ENCODE measurements around the gene PDPK1. TPM values are rescaled to one million over a fixed set of nuclear protein-coding genes. Genes with fewer than 3 reads are reported as not detected.
A peak's percentile ranks its signal among the peaks of the same experiment; 100 is the strongest.
"Not testable (repeated sequence)": the region's sequence is repeated elsewhere in the genome, so short reads cannot be mapped to it uniquely, and the experiment has no call there.

PDPK1 gene
- total RNA-seq, 1 donor from 2014 or later: 113 TPM

GRCh38 chr16:2531371-2531695, 6.5 kb upstream of the PDPK1 start, which contains the start of gene CEMP1:
TSS of gene CEMP1 (minus strand) at chr16:2531408. CDS start at chr16:2531073, 335 bp downstream.
- TF ChIP-seq CTCF (IDR thresholded peaks at IDR 0.05; ENCODE audit: partially characterized antibody, unreplicated experiment): no peak
- Mint-ChIP-seq H3K4me1 (ENCODE audit: low read depth, unreplicated experiment) (peaks cover 3% of the 10 kb centered on the region), H3K4me3 (ENCODE audit: unreplicated experiment) (peak within 1 kb of the TSS; percentile 93), H3K9me3 (ENCODE audit: unreplicated experiment) (peaks cover 8% of the 10 kb centered on the region), H3K27me3 (ENCODE audit: unreplicated experiment) (peaks cover 12% of the 10 kb centered on the region), H3K36me3 (ENCODE audit: unreplicated experiment) (no peaks in the 10 kb centered on the region), H3K27ac (ENCODE audit: unreplicated experiment) (peak within 1 kb of the TSS; percentile 52)
- DNase-seq: no peak

GRCh38 chr16:2531696-2532493, 5.9 kb upstream of the PDPK1 start:
- H3K27me3 Mint-ChIP-seq (ENCODE audit: unreplicated experiment): peaks cover 15% of the 10 kb centered on the region
- no peaks in the 10 kb centered on the region for H3K36me3 Mint-ChIP-seq (ENCODE audit: unreplicated experiment)
- no peak for TF ChIP-seq CTCF (IDR thresholded peaks at IDR 0.05; ENCODE audit: partially characterized antibody, unreplicated experiment)
- H3K4me1 Mint-ChIP-seq (ENCODE audit: low read depth, unreplicated experiment): peaks cover 5% of the 10 kb centered on the region
- H3K27ac Mint-ChIP-seq (ENCODE audit: unreplicated experiment): peak overlapping the region; percentile 33
- DNase-seq: peak; percentile 98
- H3K4me3 Mint-ChIP-seq (ENCODE audit: unreplicated experiment): peak overlapping the region; percentile 93
- peaks cover 8% of the 10 kb centered on the region for H3K9me3 Mint-ChIP-seq (ENCODE audit: unreplicated experiment)

GRCh38 chr16:2532494-2533141, 5.2 kb upstream of the PDPK1 start:
- DNase-seq: no peak
- Mint-ChIP-seq H3K9me3 (ENCODE audit: unreplicated experiment) (peaks cover 11% of the 10 kb centered on the region), H3K27ac (ENCODE audit: unreplicated experiment) (peak overlapping the region; percentile 83), H3K27me3 (ENCODE audit: unreplicated experiment) (peaks cover 17% of the 10 kb centered on the region), H3K4me3 (ENCODE audit: unreplicated experiment) (peak overlapping the region; percentile 93), H3K4me1 (ENCODE audit: low read depth, unreplicated experiment) (peaks cover 5% of the 10 kb centered on the region), H3K36me3 (ENCODE audit: unreplicated experiment) (no peaks in the 10 kb centered on the region)
- TF ChIP-seq CTCF (IDR thresholded peaks at IDR 0.05; ENCODE audit: partially characterized antibody, unreplicated experiment): no peak

GRCh38 chr16:2533142-2533755, 4.6 kb upstream of the PDPK1 start:
- Mint-ChIP-seq H3K27me3 (ENCODE audit: unreplicated experiment) (peaks cover 17% of the 10 kb centered on the region), H3K9me3 (ENCODE audit: unreplicated experiment) (peaks cover 11% of the 10 kb centered on the region), H3K27ac (ENCODE audit: unreplicated experiment) (peak overlapping the region; percentile 83), H3K4me3 (ENCODE audit: unreplicated experiment) (peak overlapping the region; percentile 93)
- not testable (repeated sequence) for H3K4me1 Mint-ChIP-seq (ENCODE audit: low read depth, unreplicated experiment); DNase-seq; H3K36me3 Mint-ChIP-seq (ENCODE audit: unreplicated experiment)

GRCh38 chr16:2533912-2534311, 3.9 kb upstream of the PDPK1 start:
- Mint-ChIP-seq H3K4me3 (ENCODE audit: unreplicated experiment) (peak overlapping the region; percentile 67), H3K36me3 (ENCODE audit: unreplicated experiment) (no peaks in the 10 kb centered on the region), H3K9me3 (ENCODE audit: unreplicated experiment) (peaks cover 14% of the 10 kb centered on the region), H3K27ac (ENCODE audit: unreplicated experiment) (no peak overlapping the region), H3K27me3 (ENCODE audit: unreplicated experiment) (peaks cover 19% of the 10 kb centered on the region), H3K4me1 (ENCODE audit: low read depth, unreplicated experiment) (peaks cover 8% of the 10 kb centered on the region)
- TF ChIP-seq CTCF (IDR thresholded peaks at IDR 0.05; ENCODE audit: partially characterized antibody, unreplicated experiment): no peak
- DNase-seq: no peak

GRCh38 chr16:2534335-2534734, 3.5 kb upstream of the PDPK1 start:
- DNase-seq; H3K27ac Mint-ChIP-seq (ENCODE audit: unreplicated experiment); H3K36me3 Mint-ChIP-seq (ENCODE audit: unreplicated experiment): not testable (repeated sequence)
- Mint-ChIP-seq H3K4me1 (ENCODE audit: low read depth, unreplicated experiment) (peaks cover 11% of the 10 kb centered on the region), H3K27me3 (ENCODE audit: unreplicated experiment) (peaks cover 19% of the 10 kb centered on the region), H3K4me3 (ENCODE audit: unreplicated experiment) (peak overlapping the region; percentile 67), H3K9me3 (ENCODE audit: unreplicated experiment) (peaks cover 16% of the 10 kb centered on the region)
